K562 (cell line): ENCODE data around the gene EPOP. TPM values are rescaled to one million over a fixed set of nuclear protein-coding genes. Genes with fewer than 3 reads are reported as not detected.

ENCODE experiments used
- ARID1B ChIP-seq: fragments of 450-650 bp; IDR thresholded peaks from 2 replicates; pipeline ENCODE4 v1.6.1; 2016; ENCODE audit warnings: antibody characterized with exemption, mild to moderate bottlenecking, inconsistent platforms
- BHLHE40 ChIP-seq: IDR thresholded peaks from 2 replicates; pipeline ENCODE4 v1.6.1; 2011; ENCODE audit warnings: low read length, improper control_type of control experiment
- CAMTA2 ChIP-seq: fragments of 250-450 bp; sonication (Bioruptor Pico); conservative IDR thresholded peaks from 2 replicates; pipeline ENCODE4 v1.5.1; 2022
- CREBBP ChIP-seq: IDR thresholded peaks from one replicate; pipeline ENCODE4 v1.6.1; 2012; ENCODE audit warnings: low read depth, mild to moderate bottlenecking, control low read depth, inconsistent platforms, low read length
- CREM ChIP-seq: IDR thresholded peaks from 2 replicates; pipeline ENCODE4 v1.6.1; 2014; ENCODE audit warnings: antibody characterized with exemption, low read depth
- DPF2 ChIP-seq: fragments of 450-650 bp; IDR thresholded peaks from 2 replicates; pipeline ENCODE4 v1.6.1; 2016
- ETS1 ChIP-seq: conservative IDR thresholded peaks from 2 replicates; pipeline ENCODE4 v1.6.1; 2011; ENCODE audit warnings: low read depth, mild to moderate bottlenecking, low read length; ENCODE audit not compliant: control insufficient read depth
- GTF2F1 ChIP-seq: IDR thresholded peaks from 2 replicates; pipeline ENCODE4 v1.6.1; 2011; ENCODE audit warnings: low read depth, low read length, improper control_type of control experiment
- HMGN3 ChIP-seq: IDR thresholded peaks from 2 replicates; pipeline ENCODE4 v1.6.1; 2011; ENCODE audit warnings: borderline replicate concordance, low read depth, mild to moderate bottlenecking, mixed read lengths, low read length; ENCODE audit not compliant: insufficient read length; ENCODE audit errors: extremely low read depth
- HSF4 ChIP-seq: fragments of 250-450 bp; sonication (Bioruptor Pico); IDR thresholded peaks from 2 replicates; pipeline ENCODE4 v2.1.2; 2022; ENCODE audit warnings: mild to moderate bottlenecking, moderate library complexity, borderline replicate concordance
- RCOR1 ChIP-seq, 2 experiments: IDR thresholded peaks; 2 replicates each; pipeline ENCODE4 v1.6.1; 2012; ENCODE audit warnings: low read depth in 2 of 2, low read length in 2 of 2, borderline replicate concordance in 1 of 2, improper control_type of control experiment in 1 of 2
- RNF2 ChIP-seq: sonication (generic); IDR thresholded peaks from 2 replicates; pipeline ENCODE4 v1.6.1; 2016
- SMAD4 ChIP-seq: fragments of 250-450 bp; sonication (Bioruptor Pico); conservative IDR thresholded peaks from 2 replicates; pipeline ENCODE4 v1.8.0; 2021; ENCODE audit warnings: inconsistent platforms, mild to moderate bottlenecking, moderate library complexity
- SMARCE1 ChIP-seq: fragments of 450-650 bp; IDR thresholded peaks from 2 replicates; pipeline ENCODE4 v1.7.1; 2016; ENCODE audit warnings: mild to moderate bottlenecking
- ZNF280B ChIP-seq: fragments of 250-450 bp; sonication (Bioruptor Pico); IDR thresholded peaks from 2 replicates; pipeline ENCODE4 v1.5.1; 2021; ENCODE audit warnings: mild to moderate bottlenecking
- ZNF639 ChIP-seq, 2 experiments: fragments of 200-800 bp in 1 of 2; sonication (Bioruptor generic) in 1 of 2; sonication (generic) in 1 of 2; formaldehyde crosslinking in 1 of 2; IDR thresholded peaks in 1 of 2; conservative IDR thresholded peaks in 1 of 2; 2 replicates each; pipeline versions ENCODE4 v1.5.0 to v1.6.1; 2016 to 2020; ENCODE audit warnings: missing compliant biosample characterization in 1 of 2, missing genetic modification characterization in 1 of 2, missing genetic modification reagents in 1 of 2
- ZNF766 ChIP-seq: fragments of 200-800 bp; sonication (Bioruptor generic); conservative IDR thresholded peaks from 2 replicates; pipeline ENCODE4 v1.6.1; 2016; ENCODE audit warnings: missing genetic modification characterization, missing compliant biosample characterization
- polyA plus RNA-seq, 8 experiments: library from polyadenylated mRNA; depleted of rRNA in 4 of 8; stranded (reverse) in 5 of 8; unstranded in 3 of 8; fragments of >200 nt; fragmentation: Nextera tagmentation in 2 of 8; fragmentation: Illumina TruSeq in 1 of 8; extraction: Ambion mirVana in 2 of 8; extraction: Trizol in 1 of 8; gene quantifications; 2 replicates each; pipeline versions ENCODE4 v1.2.1 to v1.2.3, GENCODE V29; 2011 to 2014; ENCODE audit warnings: inconsistent platforms in 1 of 8, missing spikeins in 1 of 8
- total RNA-seq, 7 experiments: library from RNA; depleted of rRNA in 6 of 7; stranded (reverse); fragments of >200 nt in 6 of 7; fragmentation: Illumina TruSeq in 2 of 7; extraction: Trizol in 2 of 7; gene quantifications; 2 replicates each; pipeline versions ENCODE4 v1.2.1 to v1.2.3, GENCODE V29; 2011 to 2021; ENCODE audit warnings: low replicate concordance in 1 of 7
- TF ChIP-seq, protein P1 (sequence below): fragments of 450-650 bp; IDR thresholded peaks from 2 replicates; pipeline ENCODE4 v1.6.1; 2018; ENCODE audit not compliant: partially characterized antibody

EPOP gene
- total and polyA plus RNA-seq, 9 of the 15 experiments (the other 6 are each of a cell fraction or from before 2014, with no cell fraction given), result 0.41 to 10.6 (median 4.6) TPM

DNA sequence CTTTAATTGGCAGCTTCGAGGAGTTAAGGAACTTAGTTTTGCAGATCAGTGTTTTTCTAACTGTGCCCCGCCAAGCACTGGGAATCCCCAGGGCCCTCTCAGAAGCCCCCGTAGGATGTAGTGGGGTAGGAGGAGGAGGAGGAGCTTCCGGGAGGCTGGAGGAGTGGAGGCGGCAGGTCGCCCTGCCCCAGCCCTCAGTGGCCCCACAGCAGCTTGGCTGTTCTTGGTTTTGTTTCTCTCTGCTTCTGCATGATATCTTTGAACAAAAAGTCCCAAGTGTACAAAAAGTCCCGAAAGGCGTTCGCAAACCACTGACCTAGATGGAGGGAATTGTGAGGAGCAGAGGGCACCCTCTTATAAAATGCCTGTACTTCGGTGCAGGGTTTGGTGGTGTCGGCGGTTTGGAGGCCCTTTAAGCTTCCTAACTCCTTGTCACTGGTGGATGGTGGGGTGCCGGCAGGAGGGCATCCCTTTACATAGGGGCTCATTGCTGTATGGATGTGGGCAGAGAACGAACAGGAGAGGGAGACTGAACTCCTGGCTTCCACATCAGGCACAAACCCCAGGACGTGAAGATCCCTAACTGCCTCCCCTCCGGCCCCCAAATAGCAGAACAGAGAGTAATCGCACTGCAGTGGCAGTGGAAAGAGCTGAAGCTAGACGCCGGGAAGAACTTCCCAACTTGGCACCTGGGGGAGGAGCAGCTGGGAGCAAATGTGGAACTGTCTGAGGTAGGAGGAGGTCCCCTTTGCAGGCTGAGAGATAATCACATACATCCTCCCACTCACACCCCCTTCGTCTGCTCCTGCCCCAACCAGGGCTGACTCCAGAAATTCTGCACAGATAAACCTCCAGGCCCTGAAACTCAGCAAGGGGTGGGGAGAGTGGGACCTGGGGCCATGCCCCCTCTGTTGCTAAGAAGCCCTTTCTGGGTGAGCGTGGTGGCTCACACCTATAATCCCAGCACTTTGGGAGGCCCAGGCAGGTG lies 20.1 kb downstream of the EPOP start (continued):
- TF ChIP-seq, protein P1, sequence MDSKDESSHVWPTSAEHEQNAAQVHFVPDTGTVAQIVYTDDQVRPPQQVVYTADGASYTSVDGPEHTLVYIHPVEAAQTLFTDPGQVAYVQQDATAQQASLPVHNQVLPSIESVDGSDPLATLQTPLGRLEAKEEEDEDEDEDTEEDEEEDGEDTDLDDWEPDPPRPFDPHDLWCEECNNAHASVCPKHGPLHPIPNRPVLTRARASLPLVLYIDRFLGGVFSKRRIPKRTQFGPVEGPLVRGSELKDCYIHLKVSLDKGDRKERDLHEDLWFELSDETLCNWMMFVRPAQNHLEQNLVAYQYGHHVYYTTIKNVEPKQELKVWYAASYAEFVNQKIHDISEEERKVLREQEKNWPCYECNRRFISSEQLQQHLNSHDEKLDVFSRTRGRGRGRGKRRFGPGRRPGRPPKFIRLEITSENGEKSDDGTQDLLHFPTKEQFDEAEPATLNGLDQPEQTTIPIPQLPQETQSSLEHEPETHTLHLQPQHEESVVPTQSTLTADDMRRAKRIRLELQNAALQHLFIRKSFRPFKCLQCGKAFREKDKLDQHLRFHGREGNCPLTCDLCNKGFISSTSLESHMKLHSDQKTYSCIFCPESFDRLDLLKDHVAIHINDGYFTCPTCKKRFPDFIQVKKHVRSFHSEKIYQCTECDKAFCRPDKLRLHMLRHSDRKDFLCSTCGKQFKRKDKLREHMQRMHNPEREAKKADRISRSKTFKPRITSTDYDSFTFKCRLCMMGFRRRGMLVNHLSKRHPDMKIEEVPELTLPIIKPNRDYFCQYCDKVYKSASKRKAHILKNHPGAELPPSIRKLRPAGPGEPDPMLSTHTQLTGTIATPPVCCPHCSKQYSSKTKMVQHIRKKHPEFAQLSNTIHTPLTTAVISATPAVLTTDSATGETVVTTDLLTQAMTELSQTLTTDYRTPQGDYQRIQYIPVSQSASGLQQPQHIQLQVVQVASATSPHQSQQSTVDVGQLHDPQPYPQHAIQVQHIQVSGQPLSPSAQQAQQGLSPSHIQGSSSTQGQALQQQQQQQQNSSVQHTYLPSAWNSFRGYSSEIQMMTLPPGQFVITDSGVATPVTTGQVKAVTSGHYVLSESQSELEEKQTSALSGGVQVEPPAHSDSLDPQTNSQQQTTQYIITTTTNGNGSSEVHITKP, result no peak
- TF ChIP-seq CREBBP, result no peak
- TF ChIP-seq SMAD4 (CRISPR knock-in tag), result 0 out of 2 replicates have a peak, but pooled peaks have one; percentile 29
- TF ChIP-seq CAMTA2 (CRISPR knock-in tag), result no peak
- TF ChIP-seq ARID1B, result peak; percentile 69
- TF ChIP-seq HSF4, result no peak
- no peak for TF ChIP-seq GTF2F1
- TF ChIP-seq ZNF280B, result no peak
- TF ChIP-seq CREM, result 0 out of 2 replicates have a peak, but pooled peaks have one; percentile 41
- TF ChIP-seq RNF2, result 0 out of 2 replicates have a peak, but pooled peaks have one; percentile 41
- no peak for TF ChIP-seq ZNF639 (CRISPR knock-in tag; conservative IDR thresholded peaks at IDR 0.05 in 1 of 2, IDR thresholded peaks at IDR 0.05 in 1 of 2)
- no peak for TF ChIP-seq ETS1
- TF ChIP-seq SMARCE1, result 0 out of 2 replicates have a peak, but pooled peaks have one; percentile 14
- no peak for TF ChIP-seq BHLHE40
- TF ChIP-seq HMGN3, result no peak
- TF ChIP-seq RCOR1 (IDR thresholded peaks at IDR 0.05; ENCODE audit: borderline replicate concordance in 1 of 2, low read depth in 2 of 2, low read length in 2 of 2), result peak in 1 of 2 experiments; percentile 71; a peak in 1 of 4 replicates
- TF ChIP-seq DPF2, result peak; percentile 51; the same call in 1 of the 2 replicates
- TF ChIP-seq ZNF766 (CRISPR knock-in tag), result peak; percentile 93
